ENCODE measurements around the gene ATP5F1E. TPM values are rescaled to one million over a fixed set of nuclear protein-coding genes. Genes with fewer than 3 reads are reported as not detected.

The ATP5F1E gene
- total and polyA plus RNA-seq, 2 of the 4 experiments (the other 2 are of a cell fraction) = 3.8 to 34.5 TPM

DNA sequence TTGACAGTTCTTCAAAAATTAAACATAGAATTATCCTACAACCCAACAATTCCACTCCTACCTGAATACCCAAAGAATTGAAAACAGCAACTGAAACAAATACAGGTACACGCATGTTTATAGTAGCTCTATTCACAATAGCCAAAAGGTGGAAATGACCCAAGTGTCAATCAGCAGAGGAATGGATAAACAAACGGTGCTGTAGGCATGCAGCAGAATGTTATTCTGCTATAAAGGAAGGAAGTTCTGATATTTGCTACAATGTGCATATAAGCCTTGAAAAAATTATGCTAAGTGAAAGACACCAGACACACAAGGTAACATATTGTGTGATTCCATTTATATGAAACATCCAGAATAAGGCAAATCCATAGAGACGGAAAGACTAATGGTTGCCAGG lies 48.9 kb upstream of the ATP5F1E start:
- Histone ChIP-seq H3K4me2 (ENCODE audit: low read depth, low read length) (no peak overlapping the region), H3K18ac (ENCODE audit: low read depth, low read length) (no peak overlapping the region), H3K9me3 (ENCODE audit: control insufficient read depth, insufficient read depth, low read length) (no peaks in the 10 kb centered on the region), H4K91ac (ENCODE audit: insufficient read depth, low read depth, low read length) (no peak overlapping the region), H3K23ac (ENCODE audit: low read depth, low read length) (no peak overlapping the region), H3K27ac (ENCODE audit: insufficient read depth, low read length) (no peak overlapping the region), H2BK20ac (ENCODE audit: low read depth, low read length) (no peak overlapping the region), H3K14ac (replicated peaks; ENCODE audit: low read depth, low read length) (no peak overlapping the region), H3K27me3 (ENCODE audit: control insufficient read depth, insufficient read depth, low read length) (peaks cover 3% of the 10 kb centered on the region), H3K4me1 (ENCODE audit: control insufficient read depth, insufficient read depth, low read length) (peaks cover 2% of the 10 kb centered on the region; the same call in 1 of the 2 replicates), H2BK15ac (ENCODE audit: low read depth, low read length) (no peak overlapping the region), H3K4ac (ENCODE audit: low read depth, low read length) (no peak overlapping the region), H3K9ac (ENCODE audit: low read depth, low read length) (no peak overlapping the region), H2AK9ac (replicated peaks; ENCODE audit: low read depth, low read length, poor library complexity) (no peak overlapping the region), H2AK5ac (ENCODE audit: low read depth, low read length) (no peak overlapping the region), H3K56ac (ENCODE audit: extremely low read depth, insufficient read depth, low read length) (no peak overlapping the region), H3K36me3 (ENCODE audit: control insufficient read depth, insufficient read depth, low read length) (no peaks in the 10 kb centered on the region), H4K8ac (ENCODE audit: low read depth in 2 of 2, low read length in 2 of 2) (no peak overlapping the region), H3K4me3 (ENCODE audit: insufficient read depth, low read depth, low read length) (no peak overlapping the region), H2AFZ (replicated peaks; ENCODE audit: low read length, poor library complexity) (no peak overlapping the region), H3K9me1 (ENCODE audit: insufficient read depth, low read length) (peaks cover 5% of the 10 kb centered on the region; the same call in 1 of the 2 replicates), H4K5ac (ENCODE audit: low read depth, low read length) (no peak overlapping the region), H3K79me1 (ENCODE audit: low read depth in 1 of 2, low read length in 2 of 2) (no peaks in the 10 kb centered on the region), H4K20me1 (ENCODE audit: insufficient read depth, low read length) (no peaks in the 10 kb centered on the region), H2BK5ac (ENCODE audit: low read depth, low read length, poor library complexity, severe bottlenecking) (no peak overlapping the region), H2BK120ac (ENCODE audit: low read depth, low read length) (no peak overlapping the region)
- ATAC-seq (ENCODE audit: low read depth) = no peak
- DNase-seq = no peak
- TF ChIP-seq, protein P1, sequence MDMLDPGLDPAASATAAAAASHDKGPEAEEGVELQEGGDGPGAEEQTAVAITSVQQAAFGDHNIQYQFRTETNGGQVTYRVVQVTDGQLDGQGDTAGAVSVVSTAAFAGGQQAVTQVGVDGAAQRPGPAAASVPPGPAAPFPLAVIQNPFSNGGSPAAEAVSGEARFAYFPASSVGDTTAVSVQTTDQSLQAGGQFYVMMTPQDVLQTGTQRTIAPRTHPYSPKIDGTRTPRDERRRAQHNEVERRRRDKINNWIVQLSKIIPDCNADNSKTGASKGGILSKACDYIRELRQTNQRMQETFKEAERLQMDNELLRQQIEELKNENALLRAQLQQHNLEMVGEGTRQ (IDR thresholded peaks at IDR 0.05; ENCODE audit: low read depth, low read length) = no peak
- TF ChIP-seq BHLHE40 (IDR thresholded peaks at IDR 0.05; ENCODE audit: low read depth, low read length) (no peak), NFE2L2 (IDR thresholded peaks at IDR 0.05; ENCODE audit: low read depth, low read length) (no peak), FOS (IDR thresholded peaks at IDR 0.05; ENCODE audit: low read depth, low read length) (no peak), POLR2A (IDR thresholded peaks at IDR 0.05; ENCODE audit: low read depth, low read length) (no peak), MXI1 (IDR thresholded peaks at IDR 0.05; ENCODE audit: borderline replicate concordance, low read depth, low read length) (no peak), RAD21 (IDR thresholded peaks at IDR 0.05; ENCODE audit: low read length) (no peak), MAZ (IDR thresholded peaks at IDR 0.05; ENCODE audit: borderline replicate concordance, low read depth, low read length) (no peak), RFX5 (IDR thresholded peaks at IDR 0.05; ENCODE audit: low read depth, low read length) (no peak), SMC3 (IDR thresholded peaks at IDR 0.05; ENCODE audit: low read depth, low read length) (no peak), RCOR1 (IDR thresholded peaks at IDR 0.05; ENCODE audit: insufficient replicate concordance, low read length) (no peak), CHD1 (IDR thresholded peaks at IDR 0.05; ENCODE audit: low read depth, low read length) (no peak), CEBPB (IDR thresholded peaks at IDR 0.05; ENCODE audit: low read depth, low read length) (no peak), MAFK (IDR thresholded peaks at IDR 0.05; ENCODE audit: low read depth, low read length) (no peak)
- TF ChIP-seq, protein P2, sequence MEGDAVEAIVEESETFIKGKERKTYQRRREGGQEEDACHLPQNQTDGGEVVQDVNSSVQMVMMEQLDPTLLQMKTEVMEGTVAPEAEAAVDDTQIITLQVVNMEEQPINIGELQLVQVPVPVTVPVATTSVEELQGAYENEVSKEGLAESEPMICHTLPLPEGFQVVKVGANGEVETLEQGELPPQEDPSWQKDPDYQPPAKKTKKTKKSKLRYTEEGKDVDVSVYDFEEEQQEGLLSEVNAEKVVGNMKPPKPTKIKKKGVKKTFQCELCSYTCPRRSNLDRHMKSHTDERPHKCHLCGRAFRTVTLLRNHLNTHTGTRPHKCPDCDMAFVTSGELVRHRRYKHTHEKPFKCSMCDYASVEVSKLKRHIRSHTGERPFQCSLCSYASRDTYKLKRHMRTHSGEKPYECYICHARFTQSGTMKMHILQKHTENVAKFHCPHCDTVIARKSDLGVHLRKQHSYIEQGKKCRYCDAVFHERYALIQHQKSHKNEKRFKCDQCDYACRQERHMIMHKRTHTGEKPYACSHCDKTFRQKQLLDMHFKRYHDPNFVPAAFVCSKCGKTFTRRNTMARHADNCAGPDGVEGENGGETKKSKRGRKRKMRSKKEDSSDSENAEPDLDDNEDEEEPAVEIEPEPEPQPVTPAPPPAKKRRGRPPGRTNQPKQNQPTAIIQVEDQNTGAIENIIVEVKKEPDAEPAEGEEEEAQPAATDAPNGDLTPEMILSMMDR (conservative IDR thresholded peaks at IDR 0.05; ENCODE audit: low read depth, low read length) = no peak
- TF ChIP-seq, protein P3, sequence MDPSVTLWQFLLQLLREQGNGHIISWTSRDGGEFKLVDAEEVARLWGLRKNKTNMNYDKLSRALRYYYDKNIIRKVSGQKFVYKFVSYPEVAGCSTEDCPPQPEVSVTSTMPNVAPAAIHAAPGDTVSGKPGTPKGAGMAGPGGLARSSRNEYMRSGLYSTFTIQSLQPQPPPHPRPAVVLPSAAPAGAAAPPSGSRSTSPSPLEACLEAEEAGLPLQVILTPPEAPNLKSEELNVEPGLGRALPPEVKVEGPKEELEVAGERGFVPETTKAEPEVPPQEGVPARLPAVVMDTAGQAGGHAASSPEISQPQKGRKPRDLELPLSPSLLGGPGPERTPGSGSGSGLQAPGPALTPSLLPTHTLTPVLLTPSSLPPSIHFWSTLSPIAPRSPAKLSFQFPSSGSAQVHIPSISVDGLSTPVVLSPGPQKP (IDR thresholded peaks at IDR 0.05; ENCODE audit: borderline replicate concordance, low read depth, low read length) = no peak
- intact Hi-C loops (cut with micrococcal nuclease) (loop anchor here (10.0 kb wide), 2 partner anchors 324 to 414 kb away; no protein-coding TSS in a partner anchor), dilution Hi-C loops (cut with HindIII; ENCODE audit: low sequenced_read_pairs, unreplicated experiment) (no loop called here), in situ Hi-C loops (cut with MboI; ENCODE audit: low sequenced_read_pairs) (no loop called here)
- CTCF ChIA-PET = no interaction called here
- no CpG with 5 or more reads among the region's 3 CpGs for WGBS, 2 experiments (ENCODE audit: extremely low coverage in 2 of 2, insufficient read length in 1 of 2)
- BruUV-seq (replicated peaks) = no TSS peak
- POLR2A ChIA-PET (ENCODE audit: unreplicated experiment) = no interaction called here
